ENCODE data around the gene NEUROG1.

NEUROG1 gene

GRCh38 chr5:135508496-135509005 lies 27.2 kb downstream of the NEUROG1 start (continued):
- TF ChIP-seq ZNF449 (tag by site-specific recombination; IDR thresholded peaks at IDR 0.05) (no peak), ZBTB21 (tag by site-specific recombination; IDR thresholded peaks at IDR 0.05) (no peak), ZNF596 (tag by site-specific recombination; IDR thresholded peaks at IDR 0.05) (no peak), ZNF184 (tag by site-specific recombination; IDR thresholded peaks at IDR 0.05) (no peak), MZF1 (tag by site-specific recombination; IDR thresholded peaks at IDR 0.05; ENCODE audit: borderline replicate concordance) (peak; percentile 66; the same call in 1 of the 2 replicates), ZNF362 (tag by site-specific recombination; IDR thresholded peaks at IDR 0.05) (no peak), GLI4 (tag by site-specific recombination; IDR thresholded peaks at IDR 0.05) (no peak), ZXDB (tag by site-specific recombination; IDR thresholded peaks at IDR 0.05) (peak; percentile 48; the same call in 1 of the 2 replicates), SP3 (tag by site-specific recombination; IDR thresholded peaks at IDR 0.05) (no peak), PRDM2 (tag by site-specific recombination; IDR thresholded peaks at IDR 0.05; ENCODE audit: borderline replicate concordance) (no peak), ZNF19 (tag by site-specific recombination; IDR thresholded peaks at IDR 0.05; ENCODE audit: low read depth) (no peak), ZNF174 (tag by site-specific recombination; IDR thresholded peaks at IDR 0.05) (no peak), ZNF555 (tag by site-specific recombination; conservative IDR thresholded peaks at IDR 0.05) (no peak), SP2 (tag by site-specific recombination; IDR thresholded peaks at IDR 0.05) (no peak), ZNF623 (tag by site-specific recombination; IDR thresholded peaks at IDR 0.05) (no peak), ZNF585B (tag by site-specific recombination; IDR thresholded peaks at IDR 0.05) (no peak), MEIS1 (CRISPR knock-in tag; IDR thresholded peaks at IDR 0.05; ENCODE audit: borderline replicate concordance) (no peak), ZNF398 (tag by site-specific recombination; IDR thresholded peaks at IDR 0.05) (no peak), OVOL3 (tag by site-specific recombination; IDR thresholded peaks at IDR 0.05) (no peak), ZNF785 (tag by site-specific recombination; IDR thresholded peaks at IDR 0.05) (no peak), BCL11B (tag by site-specific recombination; IDR thresholded peaks at IDR 0.05; ENCODE audit: low read depth) (no peak), YY2 (tag by site-specific recombination; IDR thresholded peaks at IDR 0.05) (no peak), ZBTB20 (tag by site-specific recombination; IDR thresholded peaks at IDR 0.05) (peak; percentile 78), ZBTB48 (tag by site-specific recombination; IDR thresholded peaks at IDR 0.05) (no peak), ZNF701 (tag by site-specific recombination; IDR thresholded peaks at IDR 0.05) (no peak), KLF8 (tag by site-specific recombination; IDR thresholded peaks at IDR 0.05) (no peak), ZNF335 (tag by site-specific recombination; conservative IDR thresholded peaks at IDR 0.05) (peak; percentile 36; the same call in 1 of the 2 replicates), ZSCAN4 (tag by site-specific recombination; IDR thresholded peaks at IDR 0.05) (no peak), ZNF624 (tag by site-specific recombination; IDR thresholded peaks at IDR 0.05) (no peak), KLF9 (tag by site-specific recombination; IDR thresholded peaks at IDR 0.05; ENCODE audit: low read depth) (no peak), ZNF747 (tag by site-specific recombination; IDR thresholded peaks at IDR 0.05) (no peak), ZNF155 (tag by site-specific recombination; IDR thresholded peaks at IDR 0.05) (no peak)

Data from HEK293 (cell line).